ENCODE data around the gene TNIK. TPM values are rescaled to one million over a fixed set of nuclear protein-coding genes. Genes with fewer than 3 reads are reported as not detected.

Gene TNIK
- total and polyA plus RNA-seq, 2 of the 13 experiments (the other 11 are each of a cell fraction or from before 2014, with no cell fraction given), result 0.15 to 0.22 TPM

GRCh38 chr3:171121801-171122200, 338.4 kb downstream of the TNIK start:
- CTCF ChIA-PET (ENCODE audit: low intra/inter-chr PET ratio, low total read pairs), result no interaction called here
- TF ChIP-seq MTF1 (CRISPR knock-in tag; IDR thresholded peaks at IDR 0.05) (no peak), ZNF570 (CRISPR knock-in tag; IDR thresholded peaks at IDR 0.05; ENCODE audit: borderline replicate concordance) (no peak), FOXA3 (CRISPR knock-in tag; IDR thresholded peaks at IDR 0.05) (no peak), TERF1 (CRISPR knock-in tag; IDR thresholded peaks at IDR 0.05) (no peak), ZNF709 (CRISPR knock-in tag; IDR thresholded peaks at IDR 0.05) (no peak), ZBTB34 (CRISPR knock-in tag; IDR thresholded peaks at IDR 0.05) (no peak), KLF13 (CRISPR knock-in tag; IDR thresholded peaks at IDR 0.05) (no peak), MBNL3 (CRISPR knock-in tag; conservative IDR thresholded peaks at IDR 0.05) (no peak), KDM1A (CRISPR knock-in tag; IDR thresholded peaks at IDR 0.05) (no peak), ZNF737 (CRISPR knock-in tag; IDR thresholded peaks at IDR 0.05; ENCODE audit: borderline replicate concordance) (no peak), SNAPC2 (CRISPR knock-in tag; IDR thresholded peaks at IDR 0.05) (no peak), ZHX2 (IDR thresholded peaks at IDR 0.05; ENCODE audit: low read depth) (no peak), ZHX2 (CRISPR knock-in tag; IDR thresholded peaks at IDR 0.05; ENCODE audit: borderline replicate concordance) (no peak), RFX3 (CRISPR knock-in tag; IDR thresholded peaks at IDR 0.05) (no peak), ERF (CRISPR knock-in tag; IDR thresholded peaks at IDR 0.05) (no peak), ZNF431 (CRISPR knock-in tag; IDR thresholded peaks at IDR 0.05; ENCODE audit: borderline replicate concordance, low read depth) (no peak), ELK4 (CRISPR knock-in tag; IDR thresholded peaks at IDR 0.05; ENCODE audit: borderline replicate concordance) (no peak), PHF5A (CRISPR knock-in tag; IDR thresholded peaks at IDR 0.05; ENCODE audit: low read depth, unreplicated experiment) (no peak)

More at GRCh38 chr3:171121801-171122200, 338.4 kb downstream of the TNIK start:
- H3K4me2 ChIP-seq (ENCODE audit: low read depth, low read length), result no peak overlapping the region
- no peak overlapping the region for H3K27ac ChIP-seq (ENCODE audit: extremely low read length, insufficient read depth, low read length)
- H4K20me1 ChIP-seq (ENCODE audit: insufficient read depth, low read length), result no peaks in the 10 kb centered on the region
- H3K9ac ChIP-seq (ENCODE audit: insufficient read depth, low read depth, low read length), result no peak overlapping the region
- ATAC-seq, result no peak
- H3K36me3 ChIP-seq (replicated peaks in 1 of 2; ENCODE audit: control insufficient read depth in 1 of 2, insufficient read depth in 2 of 2, low read length in 2 of 2), result no peaks in the 10 kb centered on the region
- H3K9me3 ChIP-seq (ENCODE audit: low read length), result no peaks in the 10 kb centered on the region
- no peak overlapping the region for H2AFZ ChIP-seq (ENCODE audit: low read length)
- BruUV-seq (replicated peaks), result no TSS peak
- in situ Hi-C loops (cut with HindIII; ENCODE audit: extremely low pct_ligation_motif_present, low pct_unique_long_range_greater_than_20kb) (no loop called here), intact Hi-C loops (cut with micrococcal nuclease; ENCODE audit: unreplicated experiment) (no loop called here)
- no peaks in the 10 kb centered on the region for H3K79me2 ChIP-seq (ENCODE audit: insufficient read depth, low read length)
- FAIRE-seq, result no peak
- no peaks in the 10 kb centered on the region for H3K27me3 ChIP-seq (ENCODE audit: control insufficient read depth in 1 of 2, insufficient read depth in 2 of 2, low read length in 2 of 2)
- H3K4me1 ChIP-seq (ENCODE audit: insufficient read depth, low read length), result peaks cover 22% of the 10 kb centered on the region
- no peak for DNase-seq (ENCODE audit: low spot score)
- POLR2A ChIA-PET, result no interaction called here
- no peak overlapping the region for H3K4me3 ChIP-seq (replicated peaks in 1 of 3; ENCODE audit: insufficient read depth in 1 of 3, low read depth in 2 of 3, low read length in 3 of 3)

All from HepG2 (cell line).